Measurements from ENCODE around the gene RNU6-1. TPM values are rescaled to one million over a fixed set of nuclear protein-coding genes. Genes with fewer than 3 reads are reported as not detected.

The RNU6-1 gene
- total and polyA plus RNA-seq, 10 donors: not detected

DNA sequence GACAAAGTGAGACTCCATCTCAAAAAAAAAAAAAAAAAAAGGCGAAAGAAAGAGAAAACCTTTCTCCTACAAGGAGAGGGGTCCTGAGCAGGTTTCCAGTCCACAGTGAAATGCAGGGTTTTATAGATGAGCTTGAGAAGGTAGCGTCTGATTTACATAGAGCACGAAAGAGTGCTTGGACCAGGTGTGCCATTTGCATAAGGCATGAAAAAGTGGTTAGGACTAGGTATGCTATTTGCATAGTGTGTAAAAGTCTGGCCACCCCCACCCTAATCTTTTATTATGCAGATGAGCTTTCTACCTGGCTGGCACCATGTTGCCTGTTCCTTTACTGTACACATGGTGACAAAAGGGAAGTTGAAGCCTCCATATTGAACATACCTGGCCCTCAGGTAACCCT is 13.6 kb upstream of the RNU6-1 start:
- intact Hi-C loops (cut with DNase I; ENCODE audit: low total_unique reads): no loop called here
- Histone ChIP-seq H3K4me1 (peaks cover 0 to 14% (median 3%) of the 10 kb centered on the region in 6 donors), H3K27me3 (replicated peaks in 1 of 7) (no peaks in the 10 kb centered on the region), H3K9me3 (peaks cover 0 to 11% (median 0%) of the 10 kb centered on the region in 8 donors), H3K4me3 (no peak overlapping the region), H3K36me3 (no peaks in the 10 kb centered on the region), H3K27ac (no peak overlapping the region)
- no peak for DNase-seq
- no peak for TF ChIP-seq POLR2AphosphoS5 (IDR thresholded peaks at IDR 0.05)
- no peak for TF ChIP-seq POLR2A (IDR thresholded peaks at IDR 0.05)
- TF ChIP-seq, protein P1, sequence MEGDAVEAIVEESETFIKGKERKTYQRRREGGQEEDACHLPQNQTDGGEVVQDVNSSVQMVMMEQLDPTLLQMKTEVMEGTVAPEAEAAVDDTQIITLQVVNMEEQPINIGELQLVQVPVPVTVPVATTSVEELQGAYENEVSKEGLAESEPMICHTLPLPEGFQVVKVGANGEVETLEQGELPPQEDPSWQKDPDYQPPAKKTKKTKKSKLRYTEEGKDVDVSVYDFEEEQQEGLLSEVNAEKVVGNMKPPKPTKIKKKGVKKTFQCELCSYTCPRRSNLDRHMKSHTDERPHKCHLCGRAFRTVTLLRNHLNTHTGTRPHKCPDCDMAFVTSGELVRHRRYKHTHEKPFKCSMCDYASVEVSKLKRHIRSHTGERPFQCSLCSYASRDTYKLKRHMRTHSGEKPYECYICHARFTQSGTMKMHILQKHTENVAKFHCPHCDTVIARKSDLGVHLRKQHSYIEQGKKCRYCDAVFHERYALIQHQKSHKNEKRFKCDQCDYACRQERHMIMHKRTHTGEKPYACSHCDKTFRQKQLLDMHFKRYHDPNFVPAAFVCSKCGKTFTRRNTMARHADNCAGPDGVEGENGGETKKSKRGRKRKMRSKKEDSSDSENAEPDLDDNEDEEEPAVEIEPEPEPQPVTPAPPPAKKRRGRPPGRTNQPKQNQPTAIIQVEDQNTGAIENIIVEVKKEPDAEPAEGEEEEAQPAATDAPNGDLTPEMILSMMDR (IDR thresholded peaks at IDR 0.05 in 8 of 11, conservative IDR thresholded peaks at IDR 0.05 in 3 of 11): no peak
- WGBS, 5 donors: 74 to 91% (median 77%) methylated on average over 3 of the region's 3 CpGs

DNA sequence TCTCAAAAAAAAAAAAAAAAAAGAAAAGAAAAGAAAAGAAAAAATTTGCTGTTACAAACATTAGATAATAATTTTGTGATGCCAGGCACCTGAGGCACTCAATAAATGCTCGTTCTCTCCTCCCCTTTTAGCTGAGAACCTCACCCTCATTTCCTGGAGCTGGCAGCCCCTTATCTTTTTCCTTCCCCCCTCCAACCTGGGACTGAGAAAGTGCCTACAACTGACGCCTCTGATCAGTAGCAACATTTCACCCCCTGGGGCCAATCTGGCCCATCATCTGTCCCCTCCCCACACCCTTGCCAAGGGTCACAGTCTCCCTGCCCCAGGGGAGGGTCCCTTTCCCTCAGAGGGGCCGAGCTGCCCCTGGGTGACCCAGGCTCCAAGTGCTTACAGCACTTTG is 12.6 kb upstream of the RNU6-1 start:
- 67 to 76% (median 74%) methylated on average over 3 of the region's 3 CpGs for WGBS, 5 donors
- TF ChIP-seq, protein P1 (IDR thresholded peaks at IDR 0.05 in 8 of 11, conservative IDR thresholded peaks at IDR 0.05 in 3 of 11): no peak
- TF ChIP-seq POLR2AphosphoS5 (IDR thresholded peaks at IDR 0.05) (no peak), POLR2A (IDR thresholded peaks at IDR 0.05) (no peak)
- Histone ChIP-seq H3K27me3 (replicated peaks in 1 of 7) (no peaks in the 10 kb centered on the region), H3K9me3 (peaks cover 0 to 11% (median 0%) of the 10 kb centered on the region in 8 donors), H3K4me3 (no peak overlapping the region), H3K27ac (no peak overlapping the region), H3K36me3 (no peaks in the 10 kb centered on the region), H3K4me1 (peaks cover 0 to 14% (median 3%) of the 10 kb centered on the region in 6 donors)
- DNase-seq: no peak
- intact Hi-C loops (cut with DNase I; ENCODE audit: low total_unique reads): no loop called here

DNA sequence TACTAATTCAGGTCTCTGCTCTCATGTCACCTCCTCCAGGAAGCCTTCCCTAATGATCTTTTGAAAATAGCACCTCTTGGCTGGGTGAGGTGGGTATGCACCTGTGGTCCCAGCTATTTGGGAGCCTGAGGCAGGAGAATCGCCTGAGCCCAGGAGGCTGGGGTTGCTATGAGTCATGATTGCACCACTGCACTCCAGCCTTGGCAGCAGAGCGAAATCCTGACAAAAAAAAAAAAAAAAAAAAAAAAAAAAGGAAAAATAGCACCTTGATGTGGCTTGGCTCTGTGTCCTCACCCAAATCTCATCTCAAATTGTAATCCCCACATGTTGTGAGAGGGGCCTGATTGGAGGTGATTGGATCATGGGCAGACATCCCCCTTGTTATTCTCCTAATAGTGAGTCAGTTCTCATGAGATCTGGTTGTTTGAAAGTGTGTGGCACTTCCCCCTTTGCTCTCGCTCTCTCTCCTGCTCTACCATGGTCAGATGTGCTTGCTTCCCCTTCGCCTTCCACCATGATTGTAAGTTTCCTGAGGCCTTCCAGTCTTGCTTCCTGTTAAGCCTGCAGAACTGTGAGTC is 11.2 kb upstream of the RNU6-1 start:
- 41 to 71% (median 44%) methylated on average over 4 of the region's 4 CpGs for WGBS, 5 donors
- DNase-seq: no peak
- TF ChIP-seq POLR2A (IDR thresholded peaks at IDR 0.05) (no peak), POLR2AphosphoS5 (IDR thresholded peaks at IDR 0.05) (peak in 1 of 3 donors; percentile 27)
- TF ChIP-seq, protein P1 (IDR thresholded peaks at IDR 0.05 in 8 of 11, conservative IDR thresholded peaks at IDR 0.05 in 3 of 11): no peak
- Histone ChIP-seq H3K27ac (peak overlapping the region in 5 of 8 donors; percentile 2 to 71 (median 59)), H3K9me3 (peaks cover 0 to 11% (median 0%) of the 10 kb centered on the region in 8 donors), H3K4me3 (no peak overlapping the region), H3K27me3 (replicated peaks in 1 of 7) (no peaks in the 10 kb centered on the region), H3K4me1 (peaks cover 0 to 14% (median 3%) of the 10 kb centered on the region in 6 donors), H3K36me3 (no peaks in the 10 kb centered on the region)
- intact Hi-C loops (cut with DNase I; ENCODE audit: low total_unique reads): no loop called here

DNA sequence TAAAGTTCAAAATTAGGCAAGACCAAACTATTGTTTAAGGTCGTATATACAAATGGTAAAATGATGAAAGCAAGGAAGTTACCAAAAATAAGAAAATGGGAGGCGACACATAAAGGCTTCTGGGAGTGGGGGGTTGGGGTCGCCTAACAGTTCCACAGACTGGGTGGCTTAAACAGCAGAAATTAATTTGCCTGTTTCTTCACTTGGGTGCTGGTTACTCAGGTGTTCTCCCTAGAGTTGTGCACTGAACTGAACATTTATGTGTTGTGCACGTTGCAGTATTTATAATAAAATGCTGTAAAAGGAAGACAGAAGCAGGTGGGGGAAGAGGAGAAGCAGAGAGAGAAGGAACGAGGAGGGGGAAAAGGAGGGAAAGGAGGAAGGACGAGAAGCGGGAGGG is 10.5 kb upstream of the RNU6-1 start:
- Histone ChIP-seq H3K4me1 (peaks cover 0 to 14% (median 3%) of the 10 kb centered on the region in 6 donors), H3K27me3 (replicated peaks in 1 of 7) (no peaks in the 10 kb centered on the region), H3K9me3 (peaks cover 0 to 11% (median 0%) of the 10 kb centered on the region in 8 donors), H3K4me3 (no peak overlapping the region), H3K27ac (peak overlapping the region in 2 of 8 donors; percentile 56 to 71), H3K36me3 (no peaks in the 10 kb centered on the region)
- intact Hi-C loops (cut with DNase I; ENCODE audit: low total_unique reads): no loop called here
- 34 to 50% (median 36%) methylated on average over 7 of the region's 7 CpGs for WGBS, 5 donors
- no peak for TF ChIP-seq POLR2A (IDR thresholded peaks at IDR 0.05)
- TF ChIP-seq POLR2AphosphoS5 (IDR thresholded peaks at IDR 0.05): no peak
- TF ChIP-seq, protein P1 (IDR thresholded peaks at IDR 0.05 in 8 of 11, conservative IDR thresholded peaks at IDR 0.05 in 3 of 11): no peak
- DNase-seq: no peak
